Measurements from ENCODE around the gene KRT13. TPM values are rescaled to one million over a fixed set of nuclear protein-coding genes. Genes with fewer than 3 reads are reported as not detected.

KRT13 gene
- total RNA-seq, 2 experiments from 2014 or later = not detected

DNA sequence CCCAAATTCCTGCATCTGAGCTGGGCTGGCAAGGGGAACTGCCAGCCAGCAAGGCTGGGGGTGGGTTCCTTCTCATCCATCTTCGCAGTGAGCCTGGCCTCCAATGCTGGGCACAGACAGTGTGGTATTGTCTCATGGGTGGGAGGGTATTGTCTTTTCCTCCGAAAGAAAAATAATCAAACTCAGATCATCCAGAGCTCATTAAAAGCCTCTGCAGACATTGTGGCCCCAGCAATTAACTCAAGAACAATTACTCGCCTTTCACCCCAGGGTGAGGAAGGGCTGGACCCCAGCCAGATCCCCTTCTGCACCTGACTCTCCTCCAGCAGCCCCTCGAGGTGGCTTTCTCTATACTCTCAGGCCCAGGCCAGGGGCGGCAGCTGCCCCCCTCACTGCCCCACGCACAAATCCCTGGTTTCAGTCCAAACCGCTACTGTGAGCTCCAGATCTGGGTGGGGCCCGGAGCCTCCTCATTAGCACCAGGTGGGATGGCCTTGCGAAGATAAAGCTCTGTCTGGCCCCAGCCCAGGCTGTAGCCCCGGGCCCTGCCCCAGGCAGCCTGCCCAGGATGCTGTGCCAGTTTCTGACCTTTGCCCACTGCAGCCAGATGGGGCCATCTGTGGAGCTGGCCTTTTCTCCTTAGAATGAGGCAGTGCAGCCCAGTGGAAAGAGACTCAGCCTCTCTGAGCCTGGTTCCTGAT, 15.6 kb upstream of the KRT13 start:
- no peak for DNase-seq
- H3K36me3 Mint-ChIP-seq = no peaks in the 10 kb centered on the region
- H3K9me3 Mint-ChIP-seq = no peaks in the 10 kb centered on the region
- H3K27ac Mint-ChIP-seq = no peak overlapping the region
- peaks cover 4% of the 10 kb centered on the region for H3K27me3 Mint-ChIP-seq
- no peak overlapping the region for H3K4me3 Mint-ChIP-seq
- no peak for ATAC-seq (ENCODE audit: low read depth)
- POLR2A ChIA-PET = interaction anchor here (0.8 kb wide), 1 partner anchor 167 kb away, joined by 3 read pairs; the partner anchor contains the start of gene EIF1
- H3K4me1 Mint-ChIP-seq = no peaks in the 10 kb centered on the region

DNA sequence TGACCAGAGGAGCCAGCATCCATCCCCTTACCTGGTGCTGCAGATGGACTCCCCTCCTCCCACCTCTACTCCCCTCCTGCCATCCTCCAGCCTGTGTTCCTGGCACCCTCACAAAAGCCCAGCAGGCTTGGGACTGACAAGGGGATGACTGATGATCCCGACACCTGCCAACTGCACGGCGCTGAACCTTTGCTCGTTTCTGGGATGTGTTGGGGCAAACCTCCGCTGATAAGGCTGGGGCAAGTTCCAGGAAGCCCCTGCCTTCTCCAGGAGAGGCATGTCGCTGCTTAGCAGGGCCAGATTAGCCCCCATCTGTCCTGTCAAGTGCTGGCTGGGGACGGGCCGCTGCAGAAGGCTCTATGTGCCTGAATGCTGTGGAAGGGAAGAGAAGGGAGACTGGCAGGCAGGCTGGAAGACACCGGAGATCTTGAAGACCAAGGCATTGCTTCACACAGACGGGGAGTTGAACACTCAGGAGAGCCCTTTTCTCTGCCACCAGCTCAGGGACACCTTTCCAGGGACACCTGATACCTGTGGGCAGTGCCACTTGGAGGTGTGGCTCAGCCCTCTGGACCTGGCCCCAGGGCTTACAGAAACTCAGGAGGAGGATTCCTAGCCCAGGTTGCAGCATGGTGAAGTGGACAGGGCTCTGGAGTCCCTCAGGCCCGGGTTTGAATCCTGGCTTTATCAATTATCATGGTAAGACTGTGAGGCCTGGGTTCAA, 14.3 kb upstream of the KRT13 start:
- Mint-ChIP-seq H3K27ac (no peak overlapping the region), H3K4me3 (no peak overlapping the region), H3K36me3 (no peaks in the 10 kb centered on the region), H3K27me3 (no peaks in the 10 kb centered on the region), H3K9me3 (no peaks in the 10 kb centered on the region), H3K4me1 (no peaks in the 10 kb centered on the region)
- ATAC-seq (ENCODE audit: low read depth) = no peak
- DNase-seq = no peak
- POLR2A ChIA-PET = no interaction called here

DNA sequence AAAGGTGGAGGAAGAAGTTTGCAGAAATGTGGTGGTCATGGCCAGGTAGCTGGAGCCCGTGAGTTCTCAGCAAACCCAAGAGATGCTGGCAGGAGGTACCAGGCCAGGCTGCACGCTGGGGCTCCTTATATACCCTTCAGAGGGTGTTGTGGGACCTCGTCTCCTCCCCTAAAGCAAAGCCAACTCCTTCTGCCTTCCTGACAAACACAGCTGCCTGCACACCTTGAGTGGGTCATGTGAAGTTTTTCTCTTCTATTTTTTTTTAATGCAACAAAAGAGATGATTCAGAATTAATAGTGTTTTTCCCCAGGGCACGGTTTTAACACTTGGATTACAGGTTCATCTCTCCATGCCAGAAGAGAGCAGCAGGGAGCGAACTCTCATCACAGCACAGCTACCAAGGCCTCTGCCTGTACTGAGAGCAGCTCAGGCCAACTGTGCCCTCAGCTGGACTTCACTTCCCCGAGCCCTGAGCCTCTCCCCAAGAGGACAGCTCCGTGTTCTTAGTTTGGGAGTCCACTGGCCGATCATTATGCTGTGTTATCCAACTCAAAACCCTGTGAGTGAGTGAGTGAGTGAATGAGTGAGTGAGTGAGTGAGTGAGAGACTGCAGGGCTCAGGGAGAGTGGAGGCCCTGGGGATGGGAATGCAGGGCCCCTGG, 13.5 kb upstream of the KRT13 start, which contains the start of gene KRT15:
TSS of gene KRT15 (minus strand) at position 102 of the 661 bp plus-strand sequence. CDS start at position 39, 63 bp downstream.
- Mint-ChIP-seq H3K4me1 (no peaks in the 10 kb centered on the region), H3K9me3 (no peaks in the 10 kb centered on the region), H3K4me3 (no peak within 1 kb of the TSS), H3K27ac (no peak within 1 kb of the TSS), H3K36me3 (no peaks in the 10 kb centered on the region), H3K27me3 (no peaks in the 10 kb centered on the region)
- no peak for ATAC-seq (ENCODE audit: low read depth)
- POLR2A ChIA-PET = interaction anchor here (0.6 kb wide), 1 partner anchor 975 kb away, joined by 12 read pairs; no protein-coding TSS in a partner anchor
- no peak for DNase-seq

DNA sequence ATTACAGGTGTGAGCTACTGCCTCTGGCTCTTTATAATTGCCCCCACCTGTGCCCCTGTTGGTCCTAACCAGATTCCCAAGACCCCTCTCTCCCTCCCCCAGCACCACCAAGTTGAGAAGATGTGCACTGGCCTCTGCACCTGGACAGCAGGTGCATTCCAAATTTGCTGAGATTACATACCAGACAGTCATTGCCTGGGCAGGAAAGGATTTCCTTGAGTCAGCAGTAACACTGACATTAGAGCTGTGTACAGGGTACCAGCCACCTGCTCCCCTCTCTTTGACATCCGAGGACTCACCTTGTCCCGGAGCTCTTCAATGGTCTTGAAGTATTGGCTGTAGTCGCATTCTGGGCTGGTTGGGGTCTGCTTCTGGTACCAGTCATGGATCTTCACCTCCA, 12.6 kb upstream of the KRT13 start:
- ATAC-seq (ENCODE audit: low read depth) (no peak), DNase-seq (no peak)
- Mint-ChIP-seq H3K9me3 (no peaks in the 10 kb centered on the region), H3K27me3 (no peaks in the 10 kb centered on the region), H3K27ac (no peak overlapping the region), H3K4me1 (no peaks in the 10 kb centered on the region), H3K4me3 (no peak overlapping the region), H3K36me3 (no peaks in the 10 kb centered on the region)
- POLR2A ChIA-PET = no interaction called here

DNA sequence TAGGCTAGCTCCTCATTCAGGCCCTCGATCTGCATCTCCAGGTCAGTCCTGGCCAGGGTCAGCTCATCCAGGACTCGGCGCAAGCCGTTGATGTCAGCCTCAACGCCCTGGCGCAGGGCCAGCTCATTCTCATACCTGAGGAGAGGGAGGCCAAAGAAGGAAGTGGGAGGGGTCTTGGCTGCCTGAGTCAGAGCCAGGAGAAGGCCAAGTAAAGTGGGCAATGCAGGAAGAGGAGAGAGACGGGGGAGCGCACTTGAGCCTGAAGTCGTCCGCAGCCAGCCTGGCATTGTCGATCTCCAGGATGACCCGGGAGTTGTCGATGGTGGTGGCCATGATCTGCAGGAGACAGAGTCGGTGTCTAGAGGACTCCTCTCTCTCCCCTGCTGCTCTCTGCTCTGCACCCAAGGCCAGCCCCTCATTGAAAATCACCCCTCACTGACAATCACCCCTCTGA, 11.4 kb upstream of the KRT13 start:
- DNase-seq = no peak
- Mint-ChIP-seq H3K27me3 (peaks cover 2% of the 10 kb centered on the region), H3K4me3 (no peak overlapping the region), H3K9me3 (no peaks in the 10 kb centered on the region), H3K4me1 (no peaks in the 10 kb centered on the region), H3K36me3 (no peaks in the 10 kb centered on the region), H3K27ac (no peak overlapping the region)
- ATAC-seq (ENCODE audit: low read depth) = no peak
- POLR2A ChIA-PET = no interaction called here

DNA sequence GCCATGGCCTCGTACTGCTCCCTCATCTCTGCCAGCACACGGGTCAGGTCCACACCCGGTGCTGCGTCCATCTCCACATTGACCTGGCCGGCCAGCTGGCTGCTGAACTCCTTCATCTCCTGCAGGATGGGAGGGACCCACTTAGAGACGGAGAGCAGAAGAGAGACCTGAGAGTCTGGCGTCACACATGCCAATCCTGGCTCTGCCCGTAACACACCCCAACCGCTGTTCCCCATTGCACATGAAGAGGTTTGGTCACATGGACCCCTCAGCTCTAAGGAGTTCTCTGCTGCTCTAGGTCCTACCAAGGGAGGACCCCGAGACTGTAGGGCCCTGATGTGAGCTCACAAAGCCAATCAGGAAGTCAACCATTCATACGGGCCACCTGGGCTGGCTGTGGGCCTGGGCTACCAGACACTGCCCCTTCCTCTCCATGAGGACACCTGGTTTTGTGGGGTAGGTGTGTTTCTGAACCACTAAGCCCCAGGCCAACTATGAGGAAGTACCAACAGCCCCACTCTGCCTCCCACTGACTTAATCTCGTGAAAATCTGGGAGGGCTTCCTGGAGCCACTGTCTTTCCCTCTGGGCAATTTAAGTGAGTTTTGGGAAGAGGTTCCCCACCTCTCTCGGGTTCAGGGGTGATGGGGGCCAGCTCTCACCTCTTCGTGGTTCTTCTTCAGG, 10.9 kb upstream of the KRT13 start:
- Mint-ChIP-seq H3K9me3 (no peaks in the 10 kb centered on the region), H3K27me3 (peaks cover 2% of the 10 kb centered on the region), H3K27ac (no peak overlapping the region), H3K4me1 (no peaks in the 10 kb centered on the region), H3K36me3 (no peaks in the 10 kb centered on the region), H3K4me3 (no peak overlapping the region)
- ATAC-seq (ENCODE audit: low read depth) (no peak), DNase-seq (no peak)
- POLR2A ChIA-PET = no interaction called here

DNA sequence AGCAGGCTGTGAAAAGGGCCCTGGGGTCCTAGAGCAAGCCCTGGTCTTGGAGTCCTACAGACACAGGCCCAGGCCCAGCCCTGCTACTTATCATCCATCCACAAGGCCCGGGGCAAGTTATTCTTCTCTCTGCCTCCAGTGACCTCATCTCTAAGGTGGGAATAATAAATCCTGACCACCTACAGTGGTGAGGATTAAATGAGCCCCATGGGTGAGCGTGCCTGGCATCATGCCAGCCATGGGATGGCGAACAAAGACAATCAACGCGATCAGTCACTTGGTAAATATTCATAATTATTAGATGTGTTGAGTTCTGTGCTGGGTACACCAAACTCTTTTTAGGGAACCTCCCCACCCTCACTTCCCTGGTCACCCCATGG, 7.7 kb upstream of the KRT13 start:
- H3K27ac Mint-ChIP-seq = no peak overlapping the region
- H3K4me3 Mint-ChIP-seq = no peak overlapping the region
- no peak for DNase-seq
- POLR2A ChIA-PET = no interaction called here
- no peaks in the 10 kb centered on the region for H3K36me3 Mint-ChIP-seq
- no peaks in the 10 kb centered on the region for H3K9me3 Mint-ChIP-seq
- ATAC-seq (ENCODE audit: low read depth) = no peak
- peaks cover 2% of the 10 kb centered on the region for H3K27me3 Mint-ChIP-seq
- no peaks in the 10 kb centered on the region for H3K4me1 Mint-ChIP-seq

DNA sequence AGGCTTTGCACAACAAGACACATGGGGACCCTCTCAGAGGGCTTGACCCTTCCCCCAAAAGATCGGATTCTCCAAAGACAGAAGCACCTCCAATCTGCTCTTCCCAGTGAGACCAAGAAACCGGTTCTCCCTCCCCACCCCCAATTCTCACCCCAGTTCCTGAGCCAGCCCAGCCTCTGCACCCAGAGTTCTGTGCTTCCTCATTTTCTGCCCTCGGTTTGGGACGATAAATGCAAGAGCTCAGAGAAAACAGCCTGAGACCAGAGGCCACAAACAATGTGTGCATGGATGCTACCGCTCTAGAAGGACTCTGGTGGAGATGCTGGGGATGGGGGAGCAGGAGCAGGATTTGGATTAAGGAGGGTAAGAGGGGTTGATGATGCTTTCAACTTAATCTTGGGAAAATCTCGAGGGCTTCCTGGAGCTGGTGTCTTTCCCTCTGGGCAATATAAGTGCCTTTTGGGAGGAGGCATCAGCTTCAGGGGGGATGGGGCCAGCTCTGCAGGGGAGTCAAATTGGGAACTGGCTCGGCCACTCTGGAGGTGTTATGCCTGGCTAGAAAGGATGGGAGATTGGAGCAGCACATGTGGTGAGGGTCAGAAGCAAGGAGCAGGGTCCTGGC, 7.2 kb upstream of the KRT13 start:
- no peaks in the 10 kb centered on the region for H3K9me3 Mint-ChIP-seq
- no peak overlapping the region for H3K27ac Mint-ChIP-seq
- H3K4me3 Mint-ChIP-seq = no peak overlapping the region
- POLR2A ChIA-PET = no interaction called here
- ATAC-seq (ENCODE audit: low read depth) (no peak), DNase-seq (no peak)
- H3K36me3 Mint-ChIP-seq = no peaks in the 10 kb centered on the region
- no peaks in the 10 kb centered on the region for H3K4me1 Mint-ChIP-seq
- peaks cover 2% of the 10 kb centered on the region for H3K27me3 Mint-ChIP-seq

DNA sequence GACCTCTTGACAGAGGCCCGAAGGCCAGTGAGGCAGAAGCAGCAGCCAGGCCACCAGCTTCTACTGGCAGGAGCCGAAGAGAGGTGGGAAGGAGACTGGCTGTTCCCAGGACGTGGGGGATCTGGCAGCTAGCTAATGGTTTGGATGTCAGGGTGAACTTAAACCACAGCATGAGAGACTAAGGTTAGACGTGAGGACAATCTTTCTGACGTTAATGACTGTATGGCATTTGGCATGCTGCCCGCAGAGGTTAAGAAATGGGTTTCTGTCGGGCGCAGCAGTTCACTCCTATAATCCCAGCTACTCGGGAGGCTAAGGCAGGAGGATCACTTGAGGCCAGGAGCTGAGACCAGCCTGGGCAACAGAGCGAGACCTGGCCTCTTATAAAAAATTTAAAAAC, 6.3 kb upstream of the KRT13 start:
- ATAC-seq (ENCODE audit: low read depth) (no peak), DNase-seq (no peak)
- no peaks in the 10 kb centered on the region for H3K4me1 Mint-ChIP-seq
- POLR2A ChIA-PET = no interaction called here
- no peak overlapping the region for H3K4me3 Mint-ChIP-seq
- no peaks in the 10 kb centered on the region for H3K36me3 Mint-ChIP-seq
- no peaks in the 10 kb centered on the region for H3K9me3 Mint-ChIP-seq
- no peak overlapping the region for H3K27ac Mint-ChIP-seq
- H3K27me3 Mint-ChIP-seq = peaks cover 2% of the 10 kb centered on the region

DNA sequence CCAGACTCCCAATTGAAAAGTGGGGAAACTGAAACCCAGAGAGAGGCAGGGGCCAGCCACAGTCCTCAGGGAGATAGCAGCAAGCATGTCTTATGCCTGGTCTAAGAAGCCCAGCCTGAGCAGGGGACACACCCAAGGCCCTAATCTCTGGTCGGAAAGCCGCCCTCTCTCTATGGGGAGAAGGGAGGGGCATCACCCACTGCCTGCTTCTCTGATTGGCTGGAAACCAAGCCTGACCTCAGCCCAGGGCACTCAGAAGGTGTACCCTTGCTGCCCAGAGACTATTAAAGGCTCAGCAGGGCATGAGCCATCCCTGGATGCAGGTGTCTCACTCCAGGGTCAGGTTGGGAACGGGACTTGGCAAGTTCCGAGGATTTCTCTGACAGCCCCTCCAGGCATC, 5.7 kb upstream of the KRT13 start:
- Mint-ChIP-seq H3K4me3 (no peak overlapping the region), H3K9me3 (no peaks in the 10 kb centered on the region), H3K27ac (no peak overlapping the region), H3K4me1 (no peaks in the 10 kb centered on the region), H3K36me3 (no peaks in the 10 kb centered on the region), H3K27me3 (peaks cover 2% of the 10 kb centered on the region)
- DNase-seq = no peak
- ATAC-seq (ENCODE audit: low read depth) = no peak
- POLR2A ChIA-PET = no interaction called here

DNA sequence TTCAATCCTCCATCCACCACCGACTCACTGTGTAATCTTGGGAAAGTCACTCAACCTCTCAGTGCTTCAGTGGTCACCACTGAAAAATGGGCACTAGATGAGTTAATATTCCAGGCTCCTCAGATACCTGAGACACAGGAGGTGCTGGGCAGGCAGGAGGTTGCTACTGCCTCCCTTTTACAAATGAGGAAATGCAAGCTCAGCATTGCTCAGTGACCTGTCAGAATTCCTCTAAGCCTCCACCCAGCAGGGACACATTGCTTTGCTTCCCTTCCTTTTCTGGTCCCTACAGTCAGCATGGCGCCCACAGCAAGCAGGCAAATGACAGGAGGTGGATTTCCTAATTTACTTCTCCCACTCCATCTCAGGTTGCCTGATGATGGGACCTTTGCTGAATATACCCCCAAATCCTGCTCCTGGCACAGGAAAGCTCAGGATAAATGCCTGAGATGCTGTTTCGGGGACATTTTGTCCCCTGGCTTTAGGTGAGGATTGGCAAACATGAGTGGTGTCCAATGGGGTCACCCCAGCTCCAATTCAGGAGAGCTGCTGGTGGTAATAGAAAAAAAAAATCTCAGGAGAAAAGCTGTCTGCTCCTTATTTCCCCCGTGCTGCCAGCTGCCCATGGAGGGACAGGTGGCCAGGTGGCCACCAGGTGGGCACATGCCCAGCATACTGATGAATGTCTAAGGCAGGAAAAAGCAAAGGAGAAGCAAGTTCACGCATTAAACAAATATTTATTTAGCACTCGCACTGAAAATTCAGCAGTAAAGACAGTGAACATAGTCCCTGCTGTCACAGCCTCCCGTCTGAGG, 5.0 kb upstream of the KRT13 start:
- Mint-ChIP-seq H3K4me3 (no peak overlapping the region), H3K36me3 (no peaks in the 10 kb centered on the region), H3K27ac (no peak overlapping the region), H3K9me3 (no peaks in the 10 kb centered on the region), H3K4me1 (no peaks in the 10 kb centered on the region), H3K27me3 (peaks cover 2% of the 10 kb centered on the region)
- no peak for DNase-seq
- no peak for ATAC-seq (ENCODE audit: low read depth)
- POLR2A ChIA-PET = no interaction called here

DNA sequence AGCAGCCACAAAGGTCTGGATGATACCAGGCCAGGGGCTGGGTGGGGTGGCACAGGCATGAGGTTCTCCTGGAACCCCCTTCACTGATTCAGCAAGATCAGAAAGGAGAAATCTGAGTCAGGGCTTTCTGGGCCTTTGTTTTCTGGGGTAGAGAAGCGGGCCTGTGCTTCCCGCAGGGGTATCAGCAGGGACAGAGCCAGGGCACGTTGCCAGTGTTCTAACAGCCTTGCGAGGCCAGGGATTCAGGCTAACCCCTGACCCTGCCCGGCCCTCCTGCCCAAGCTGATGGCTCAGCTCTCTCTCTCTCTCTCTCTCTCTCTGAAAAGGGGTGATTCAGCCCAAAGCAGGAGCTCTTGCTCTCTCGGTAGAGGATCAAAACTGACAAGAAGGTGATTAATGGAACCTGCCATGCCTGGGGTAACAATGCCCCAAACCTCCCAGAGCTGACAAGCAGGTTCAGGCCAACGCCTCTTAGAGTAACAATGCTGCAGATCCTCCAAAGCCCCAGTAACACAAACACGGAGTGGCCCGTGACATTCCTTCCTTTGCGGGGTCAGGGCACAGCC, 2.0 kb upstream of the KRT13 start:
- H3K27me3 Mint-ChIP-seq = no peaks in the 10 kb centered on the region
- H3K9me3 Mint-ChIP-seq = no peaks in the 10 kb centered on the region
- no peaks in the 10 kb centered on the region for H3K4me1 Mint-ChIP-seq
- POLR2A ChIA-PET = no interaction called here
- H3K27ac Mint-ChIP-seq = no peak overlapping the region
- no peak overlapping the region for H3K4me3 Mint-ChIP-seq
- no peak for ATAC-seq (ENCODE audit: low read depth)
- H3K36me3 Mint-ChIP-seq = no peaks in the 10 kb centered on the region
- DNase-seq = no peak

All from activated naive CD8-positive, alpha-beta T cell treated with anti-CD3 and anti-CD28 coated beads, Interleukin-2, amount 10 ng/mL, durations not matched to agents 7 days and 5 days (primary cell).